Loucy (cell line): ENCODE data around the gene KEAP1.

Experiments
- EZH2phosphoT487 ChIP-seq: fragments of 200-600 bp; IDR thresholded peaks from 2 replicates; pipeline ENCODE4 v1.6.1; 2018; ENCODE audit warnings: antibody characterized with exemption, mild to moderate bottlenecking, moderate library complexity, borderline replicate concordance
- TF ChIP-seq, protein P1 (sequence below): fragments of 200-600 bp; sonication (generic); conservative IDR thresholded peaks from 2 replicates; pipeline ENCODE4 v1.5.1; 2014; ENCODE audit warnings: mild to moderate bottlenecking, antibody characterized with exemption, low read length

DNA sequence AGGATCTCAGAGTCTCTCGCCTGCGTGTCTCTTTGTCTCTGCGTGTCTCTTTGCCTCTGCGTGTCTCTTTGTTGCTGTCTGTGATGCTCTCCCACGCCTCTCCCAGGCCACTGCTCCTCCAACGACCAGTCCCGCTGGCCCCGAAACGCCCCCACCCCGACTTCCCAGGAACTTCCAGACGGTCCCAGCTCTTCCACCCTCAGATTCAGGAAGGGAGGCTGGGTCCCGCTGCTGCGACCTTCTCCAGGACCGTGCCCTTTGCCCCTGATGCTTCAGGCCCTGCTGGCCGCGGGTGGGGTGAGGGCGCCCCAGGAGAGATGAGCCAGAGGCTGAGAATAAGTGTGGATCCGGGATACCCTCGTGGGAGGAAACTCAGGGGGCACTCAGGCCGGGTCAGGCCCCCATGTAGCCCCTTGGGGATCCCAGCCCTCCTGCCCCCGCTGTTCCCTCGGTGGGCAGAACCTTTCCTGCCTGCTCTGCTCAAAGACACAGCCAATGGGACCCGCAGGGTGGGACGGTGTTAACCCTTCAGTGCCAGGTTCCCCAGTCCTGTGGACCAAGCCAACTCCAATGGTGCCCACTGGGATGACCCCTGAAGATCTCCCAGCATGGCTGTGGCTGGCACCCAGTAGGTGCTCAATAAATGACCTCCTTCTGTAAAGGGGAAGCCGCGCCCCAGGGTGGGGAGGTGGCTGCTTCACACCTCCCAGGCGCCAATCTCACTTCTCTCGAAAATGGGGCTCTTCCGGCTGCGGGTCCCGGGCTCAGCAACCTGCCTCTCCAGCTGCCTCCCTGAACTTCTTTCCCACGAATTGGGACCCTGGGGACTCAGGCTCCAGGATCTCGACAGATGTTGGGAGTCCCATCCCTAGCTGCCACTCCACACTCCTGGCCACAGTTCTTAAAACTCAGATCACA, 15.5 kb upstream of the KEAP1 start:
- TF ChIP-seq, protein P1, sequence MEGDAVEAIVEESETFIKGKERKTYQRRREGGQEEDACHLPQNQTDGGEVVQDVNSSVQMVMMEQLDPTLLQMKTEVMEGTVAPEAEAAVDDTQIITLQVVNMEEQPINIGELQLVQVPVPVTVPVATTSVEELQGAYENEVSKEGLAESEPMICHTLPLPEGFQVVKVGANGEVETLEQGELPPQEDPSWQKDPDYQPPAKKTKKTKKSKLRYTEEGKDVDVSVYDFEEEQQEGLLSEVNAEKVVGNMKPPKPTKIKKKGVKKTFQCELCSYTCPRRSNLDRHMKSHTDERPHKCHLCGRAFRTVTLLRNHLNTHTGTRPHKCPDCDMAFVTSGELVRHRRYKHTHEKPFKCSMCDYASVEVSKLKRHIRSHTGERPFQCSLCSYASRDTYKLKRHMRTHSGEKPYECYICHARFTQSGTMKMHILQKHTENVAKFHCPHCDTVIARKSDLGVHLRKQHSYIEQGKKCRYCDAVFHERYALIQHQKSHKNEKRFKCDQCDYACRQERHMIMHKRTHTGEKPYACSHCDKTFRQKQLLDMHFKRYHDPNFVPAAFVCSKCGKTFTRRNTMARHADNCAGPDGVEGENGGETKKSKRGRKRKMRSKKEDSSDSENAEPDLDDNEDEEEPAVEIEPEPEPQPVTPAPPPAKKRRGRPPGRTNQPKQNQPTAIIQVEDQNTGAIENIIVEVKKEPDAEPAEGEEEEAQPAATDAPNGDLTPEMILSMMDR, result no peak
- no peak for TF ChIP-seq EZH2phosphoT487
